ENCODE data around the gene CLRN2. TPM values are rescaled to one million over a fixed set of nuclear protein-coding genes. Genes with fewer than 3 reads are reported as not detected.

The CLRN2 gene
- total RNA-seq, 1 donor from 2014 or later = not detected

DNA sequence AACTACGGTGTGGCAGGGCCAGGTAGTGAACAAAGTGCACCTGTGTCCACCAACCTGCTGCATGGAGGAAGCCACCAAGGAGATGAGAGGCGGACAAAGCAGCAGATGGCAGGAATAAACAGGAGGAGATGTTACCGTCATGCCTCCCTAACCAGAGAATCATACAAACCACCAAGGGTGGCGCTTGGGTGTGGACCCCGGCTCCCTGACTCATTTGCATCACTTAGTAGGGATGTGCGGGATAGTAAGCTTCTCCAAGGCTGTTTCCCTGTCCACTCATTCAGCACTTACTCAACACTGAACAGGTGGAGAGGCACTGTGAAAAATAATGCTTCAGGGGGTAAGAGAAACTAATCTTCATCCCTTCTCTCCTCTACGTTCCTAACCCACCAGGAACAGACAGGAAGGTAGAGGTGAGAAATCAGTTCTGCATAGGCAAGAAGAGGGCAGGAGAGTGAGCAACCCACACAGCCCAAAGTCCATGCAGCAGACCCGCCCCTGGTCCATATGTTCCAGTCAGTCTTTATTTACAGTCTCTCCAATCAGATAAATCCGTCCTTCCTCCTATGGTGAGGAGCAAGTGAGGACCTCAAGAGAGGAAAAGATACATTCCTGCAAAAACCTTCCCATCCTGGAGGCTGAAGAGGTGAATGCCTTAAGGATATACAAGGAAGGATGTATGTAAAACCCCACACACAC lies 37.0 kb upstream of the CLRN2 start:
- DNase-seq (ENCODE audit: low read depth) (no peak), FAIRE-seq (no peak)
- Histone ChIP-seq H3K27me3 (ENCODE audit: control insufficient read depth, insufficient read depth, low read length) (no peaks in the 10 kb centered on the region), H3K36me3 (ENCODE audit: control insufficient read depth, insufficient read depth, low read length) (no peaks in the 10 kb centered on the region), H3K4me3 (ENCODE audit: low read depth, low read length) (no peak overlapping the region)
- TF ChIP-seq CTCF (IDR thresholded peaks at IDR 0.05; ENCODE audit: insufficient read depth, low read length, severe bottlenecking) = no peak

- H3K4me3 ChIP-seq (ENCODE audit: low read depth, low read length) = no peak overlapping the region
- TF ChIP-seq CTCF (IDR thresholded peaks at IDR 0.05; ENCODE audit: insufficient read depth, low read length, severe bottlenecking) = no peak
- H3K36me3 ChIP-seq (ENCODE audit: control insufficient read depth, insufficient read depth, low read length) = no peaks in the 10 kb centered on the region
- FAIRE-seq (no peak), DNase-seq (ENCODE audit: low read depth) (no peak)
- no peaks in the 10 kb centered on the region for H3K27me3 ChIP-seq (ENCODE audit: control insufficient read depth, insufficient read depth, low read length)
Observed at GRCh38 chr4:17480210-17480927, 34.6 kb upstream of the CLRN2 start.

GRCh38 chr4:17480955-17481354 lies 34.0 kb upstream of the CLRN2 start:
- DNase-seq (ENCODE audit: low read depth) (no peak), FAIRE-seq (no peak)
- no peak for TF ChIP-seq CTCF (IDR thresholded peaks at IDR 0.05; ENCODE audit: insufficient read depth, low read length, severe bottlenecking)
- no peaks in the 10 kb centered on the region for H3K27me3 ChIP-seq (ENCODE audit: control insufficient read depth, insufficient read depth, low read length)
- H3K4me3 ChIP-seq (ENCODE audit: low read depth, low read length) = no peak overlapping the region
- H3K36me3 ChIP-seq (ENCODE audit: control insufficient read depth, insufficient read depth, low read length) = no peaks in the 10 kb centered on the region

DNA sequence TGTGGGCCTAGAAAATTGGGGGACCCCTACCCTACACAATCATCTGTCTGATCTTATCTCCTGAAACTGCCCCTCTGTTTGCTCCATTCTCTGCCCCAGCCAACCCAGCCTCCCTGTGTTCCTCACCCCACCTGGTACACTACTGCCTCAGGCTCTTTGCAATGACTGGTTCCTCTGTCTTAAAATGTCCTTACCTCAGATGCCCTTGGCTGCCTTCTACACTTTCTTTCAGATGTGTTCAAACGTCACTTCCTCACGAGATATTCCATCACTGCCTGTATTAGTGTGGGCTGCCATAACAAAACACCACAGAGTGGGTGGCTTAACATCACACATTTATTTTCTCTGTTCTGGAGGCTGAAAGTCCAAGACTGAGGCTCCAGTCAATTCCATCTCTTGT lies 32.2 kb upstream of the CLRN2 start:
- H3K36me3 ChIP-seq (ENCODE audit: control insufficient read depth, insufficient read depth, low read length) = no peaks in the 10 kb centered on the region
- no peak for TF ChIP-seq CTCF (IDR thresholded peaks at IDR 0.05; ENCODE audit: insufficient read depth, low read length, severe bottlenecking)
- FAIRE-seq = no peak

DNA sequence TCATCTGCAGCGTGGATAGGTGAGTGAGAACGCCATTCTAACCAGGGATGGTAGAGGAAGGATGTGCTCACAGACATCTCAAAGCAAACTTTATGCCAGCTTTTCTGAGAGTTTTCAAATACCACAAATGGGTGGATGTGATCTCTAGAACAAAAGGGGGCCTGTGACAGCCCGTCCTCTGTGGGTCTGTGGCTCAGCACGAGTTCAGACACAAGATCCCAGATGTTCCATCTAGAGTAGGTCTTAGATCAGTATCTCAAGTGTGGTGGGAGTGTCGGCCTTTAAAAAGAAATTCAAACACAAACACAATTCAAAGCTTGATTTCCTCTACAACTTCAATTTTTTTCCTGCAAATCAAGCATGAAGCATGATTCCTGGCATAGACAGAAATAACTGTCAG lies 25.8 kb upstream of the CLRN2 start:
- no peaks in the 10 kb centered on the region for H3K27me3 ChIP-seq (ENCODE audit: control insufficient read depth, insufficient read depth, low read length)

More for the DNA sequence above, 32.2 kb upstream of the CLRN2 start:
- Histone ChIP-seq H3K4me3 (ENCODE audit: low read depth, low read length) (no peak overlapping the region), H3K27me3 (ENCODE audit: control insufficient read depth, insufficient read depth, low read length) (no peaks in the 10 kb centered on the region)
- no peak for DNase-seq (ENCODE audit: low read depth)

More for the DNA sequence above, 25.8 kb upstream of the CLRN2 start:
- H3K36me3 ChIP-seq (ENCODE audit: control insufficient read depth, insufficient read depth, low read length) = peaks cover 8% of the 10 kb centered on the region
- no peak overlapping the region for H3K4me3 ChIP-seq (ENCODE audit: low read depth, low read length)
- DNase-seq (ENCODE audit: low read depth) (no peak), FAIRE-seq (no peak)
- TF ChIP-seq CTCF (IDR thresholded peaks at IDR 0.05; ENCODE audit: insufficient read depth, low read length, severe bottlenecking) = no peak
